ENCODE results near the gene ARHGAP42. TPM values are rescaled to one million over a fixed set of nuclear protein-coding genes. Genes with fewer than 3 reads are reported as not detected.
A peak's percentile ranks its signal among the peaks of the same experiment; 100 is the strongest.

Gene ARHGAP42
- total RNA-seq, 4 donors from 2014 or later = 21.8 to 55.7 (median 35.9) TPM

DNA sequence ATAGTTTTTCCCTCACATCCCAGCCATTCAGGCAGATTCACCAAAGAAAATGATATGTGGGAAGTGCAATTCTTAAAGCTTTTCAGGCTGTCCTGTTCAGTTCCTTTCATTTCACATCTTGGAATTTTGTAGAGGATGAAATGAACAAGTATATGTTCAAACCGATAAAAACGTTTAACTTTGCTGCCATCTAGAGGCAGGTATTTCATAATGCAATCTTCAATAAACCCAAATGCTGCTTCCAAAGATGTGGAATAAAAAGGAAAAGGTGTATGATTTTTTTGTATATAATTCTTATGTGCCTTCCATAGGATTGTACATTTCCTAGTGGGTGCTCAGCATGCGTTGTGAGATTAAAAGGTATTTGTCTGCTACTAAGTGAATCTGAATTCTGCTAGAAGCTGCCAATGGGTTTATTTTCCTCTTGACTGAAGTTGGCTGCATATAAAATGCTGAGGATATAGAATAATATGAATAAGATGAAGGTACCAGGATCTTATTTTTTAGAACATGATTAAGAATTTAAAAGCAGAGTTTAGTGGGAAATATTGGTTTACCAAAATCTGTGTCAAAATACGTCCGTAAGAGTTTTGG lies 243.2 kb downstream of the ARHGAP42 start:
- H3K27ac ChIP-seq = no peak overlapping the region
- TF ChIP-seq, protein P1, sequence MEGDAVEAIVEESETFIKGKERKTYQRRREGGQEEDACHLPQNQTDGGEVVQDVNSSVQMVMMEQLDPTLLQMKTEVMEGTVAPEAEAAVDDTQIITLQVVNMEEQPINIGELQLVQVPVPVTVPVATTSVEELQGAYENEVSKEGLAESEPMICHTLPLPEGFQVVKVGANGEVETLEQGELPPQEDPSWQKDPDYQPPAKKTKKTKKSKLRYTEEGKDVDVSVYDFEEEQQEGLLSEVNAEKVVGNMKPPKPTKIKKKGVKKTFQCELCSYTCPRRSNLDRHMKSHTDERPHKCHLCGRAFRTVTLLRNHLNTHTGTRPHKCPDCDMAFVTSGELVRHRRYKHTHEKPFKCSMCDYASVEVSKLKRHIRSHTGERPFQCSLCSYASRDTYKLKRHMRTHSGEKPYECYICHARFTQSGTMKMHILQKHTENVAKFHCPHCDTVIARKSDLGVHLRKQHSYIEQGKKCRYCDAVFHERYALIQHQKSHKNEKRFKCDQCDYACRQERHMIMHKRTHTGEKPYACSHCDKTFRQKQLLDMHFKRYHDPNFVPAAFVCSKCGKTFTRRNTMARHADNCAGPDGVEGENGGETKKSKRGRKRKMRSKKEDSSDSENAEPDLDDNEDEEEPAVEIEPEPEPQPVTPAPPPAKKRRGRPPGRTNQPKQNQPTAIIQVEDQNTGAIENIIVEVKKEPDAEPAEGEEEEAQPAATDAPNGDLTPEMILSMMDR (IDR thresholded peaks at IDR 0.05) = peak in 5 of 6 experiments; percentile 38 to 75 (median 59)
- no peak for TF ChIP-seq POLR2A (IDR thresholded peaks at IDR 0.05)

DNA sequence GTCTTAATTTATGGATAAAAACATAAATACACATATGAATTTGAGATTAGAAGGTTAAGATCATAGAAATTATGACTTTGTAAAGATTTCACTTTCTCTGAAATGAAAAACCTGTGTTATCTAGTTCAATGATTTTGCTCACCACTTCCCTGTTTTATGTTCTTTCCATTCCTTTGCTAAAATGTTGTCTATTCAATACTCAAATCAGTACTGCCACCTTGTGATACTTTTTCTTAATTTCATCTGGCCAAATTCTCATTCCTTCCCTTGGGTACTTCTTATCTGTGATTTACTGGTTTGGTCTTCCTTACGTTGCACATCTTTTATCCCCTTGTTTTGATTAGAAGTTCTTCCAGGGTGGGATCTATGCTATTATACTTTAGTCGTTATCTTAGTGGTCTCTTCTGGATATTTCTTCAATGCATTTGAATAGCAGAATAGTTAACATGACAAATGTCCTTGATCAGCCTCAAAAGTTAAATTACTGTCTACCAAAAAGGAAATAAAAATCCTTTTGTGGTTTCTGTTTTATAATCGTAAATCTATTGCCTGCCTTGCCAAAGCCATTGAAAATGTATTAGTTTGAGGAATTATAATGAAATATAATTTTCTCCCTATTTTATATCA lies 245.5 kb downstream of the ARHGAP42 start:
- 32 to 37% methylated on average over 3 of the region's 3 CpGs for WGBS, 2 donors
- DNase-seq = no peak
- intact Hi-C loops (cut with DNase I) = loop anchor here (10.0 kb wide), 1 partner anchor 358 kb away; no protein-coding TSS in a partner anchor

More for the DNA sequence above, 243.2 kb downstream of the ARHGAP42 start:
- Histone ChIP-seq H3K4me3 (replicated peaks in 1 of 3) (no peak overlapping the region), H3K36me3 (no peaks in the 10 kb centered on the region), H3K27me3 (no peaks in the 10 kb centered on the region), H3K4me1 (no peaks in the 10 kb centered on the region), H3K9me3 (no peaks in the 10 kb centered on the region)
- no peak for DNase-seq
- intact Hi-C loops (cut with DNase I) = loop anchor here (10.0 kb wide), 1 partner anchor 355 kb away; no protein-coding TSS in a partner anchor
- WGBS, 2 donors = 38 to 40% methylated on average over 5 of the region's 5 CpGs

DNA sequence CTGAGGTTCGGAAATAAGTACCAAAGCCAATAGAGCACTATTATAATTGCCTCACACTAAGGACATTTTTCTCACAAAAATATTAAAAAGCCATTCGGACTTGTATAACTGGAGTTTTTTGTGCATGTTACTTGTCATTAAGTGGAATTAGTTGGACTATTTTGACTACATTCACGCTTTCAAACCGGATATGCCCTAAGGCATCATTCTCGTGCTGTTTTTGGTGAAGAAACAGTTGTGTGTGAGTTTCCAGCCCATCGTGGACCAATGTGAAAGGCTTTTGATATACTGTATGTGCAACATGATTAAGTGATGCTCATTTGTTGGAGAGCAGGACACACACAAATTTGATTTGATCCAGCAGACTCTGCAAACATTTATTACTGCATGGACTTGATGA lies 249.7 kb downstream of the ARHGAP42 start:
- intact Hi-C loops (cut with DNase I) = loop anchor here (10.0 kb wide), 1 partner anchor 362 kb away; no protein-coding TSS in a partner anchor
- no peak overlapping the region for H3K27ac ChIP-seq
- no peak for DNase-seq
- H3K4me1 ChIP-seq = no peaks in the 10 kb centered on the region
- no peaks in the 10 kb centered on the region for H3K9me3 ChIP-seq
- no peaks in the 10 kb centered on the region for H3K27me3 ChIP-seq
- 87 to 95% methylated on average over 6 of the region's 6 CpGs for WGBS, 2 donors
- TF ChIP-seq, protein P1 (IDR thresholded peaks at IDR 0.05) = no peak
- no peak for TF ChIP-seq POLR2A (IDR thresholded peaks at IDR 0.05)
- no peak overlapping the region for H3K4me3 ChIP-seq (replicated peaks in 1 of 3)
- H3K36me3 ChIP-seq = no peaks in the 10 kb centered on the region

More for the DNA sequence above, 245.5 kb downstream of the ARHGAP42 start:
- no peaks in the 10 kb centered on the region for H3K36me3 ChIP-seq
- TF ChIP-seq POLR2A (IDR thresholded peaks at IDR 0.05) = no peak
- TF ChIP-seq, protein P1 (IDR thresholded peaks at IDR 0.05) = peak in 3 of 6 experiments; percentile 44 to 53 (median 48)
- no peak overlapping the region for H3K27ac ChIP-seq
- no peaks in the 10 kb centered on the region for H3K9me3 ChIP-seq
- no peaks in the 10 kb centered on the region for H3K27me3 ChIP-seq
- no peaks in the 10 kb centered on the region for H3K4me1 ChIP-seq
- H3K4me3 ChIP-seq (replicated peaks in 1 of 3) = no peak overlapping the region

DNA sequence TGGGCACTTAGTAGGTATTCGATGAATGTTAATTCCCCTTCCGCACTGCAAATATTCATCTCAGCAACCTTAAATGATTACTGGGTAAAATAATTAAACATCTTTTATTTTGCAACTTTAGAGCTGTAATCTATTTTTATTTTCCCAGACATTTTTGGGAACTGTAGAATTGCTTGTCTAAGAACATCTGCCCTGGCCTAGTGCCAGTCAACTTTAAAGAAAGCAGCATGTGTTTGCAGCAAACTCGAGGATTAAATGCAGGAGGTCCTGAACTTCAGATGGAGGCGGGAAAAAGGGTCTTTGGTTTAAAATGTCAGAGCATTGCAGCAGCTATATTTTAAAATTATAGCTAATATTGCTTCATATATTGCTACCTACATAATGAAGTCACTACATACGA lies 252.5 kb downstream of the ARHGAP42 start:
- Histone ChIP-seq H3K27ac (no peak overlapping the region), H3K36me3 (peaks cover 0 to 3% of the 10 kb centered on the region in 2 donors), H3K4me1 (no peaks in the 10 kb centered on the region), H3K9me3 (no peaks in the 10 kb centered on the region), H3K4me3 (replicated peaks in 1 of 3) (no peak overlapping the region), H3K27me3 (no peaks in the 10 kb centered on the region)
- TF ChIP-seq POLR2A (IDR thresholded peaks at IDR 0.05) = no peak
- intact Hi-C loops (cut with DNase I) = loop anchor here (10.0 kb wide), 1 partner anchor 365 kb away; no protein-coding TSS in a partner anchor
- 68 to 76% methylated on average over 5 of the region's 5 CpGs for WGBS, 2 donors
- DNase-seq = no peak

DNA sequence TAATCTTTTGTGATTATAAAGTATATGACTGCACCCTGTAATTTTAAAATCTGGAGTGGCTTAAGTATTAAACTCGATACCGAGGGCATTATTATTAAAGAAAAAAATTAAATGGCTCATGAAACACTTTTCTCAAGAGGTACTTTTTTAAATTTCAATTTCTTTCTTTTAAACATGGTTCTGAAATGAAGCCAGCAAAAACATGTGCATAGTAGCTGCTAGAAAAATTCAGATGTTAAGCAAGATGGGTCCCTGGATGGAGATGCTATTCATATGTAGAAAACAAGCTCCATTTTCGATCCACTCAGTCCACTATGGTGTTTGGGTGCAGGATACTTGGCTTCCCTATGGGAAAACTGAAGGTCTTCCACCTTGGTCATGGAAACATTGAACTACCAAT lies 253.0 kb downstream of the ARHGAP42 start:
- Histone ChIP-seq H3K27me3 (no peaks in the 10 kb centered on the region), H3K27ac (no peak overlapping the region), H3K4me1 (no peaks in the 10 kb centered on the region), H3K36me3 (peaks cover 0 to 3% of the 10 kb centered on the region in 2 donors), H3K4me3 (replicated peaks in 1 of 3) (no peak overlapping the region), H3K9me3 (no peaks in the 10 kb centered on the region)
- no peak for DNase-seq
- intact Hi-C loops (cut with DNase I) = no loop called here
- 91 to 92% methylated on average over 3 of the region's 3 CpGs for WGBS, 2 donors
- TF ChIP-seq, protein P1 (IDR thresholded peaks at IDR 0.05) = no peak
- TF ChIP-seq POLR2A (IDR thresholded peaks at IDR 0.05) = no peak
